Measurements from ENCODE around the gene CEP55.

- TF ChIP-seq CTCF (IDR thresholded peaks at IDR 0.05 in 2 of 3, conservative IDR thresholded peaks at IDR 0.05 in 1 of 3; ENCODE audit: control insufficient read depth in 2 of 3, extremely low read depth in 1 of 3, insufficient read depth in 1 of 3, low read depth in 3 of 3, low read length in 3 of 3), result no peak
- TF ChIP-seq RAD21 (IDR thresholded peaks at IDR 0.05; ENCODE audit: insufficient read depth, low read depth, low read length), result no peak
- no peak for TF ChIP-seq TCF3 (IDR thresholded peaks at IDR 0.05; ENCODE audit: borderline replicate concordance, insufficient read depth, low read depth, low read length)
- no peak for TF ChIP-seq REST (IDR thresholded peaks at IDR 0.05; ENCODE audit: low read depth, low read length)
- TF ChIP-seq HDGF (IDR thresholded peaks at IDR 0.05), result no peak
- TF ChIP-seq ATF2 (IDR thresholded peaks at IDR 0.05; ENCODE audit: low read length), result no peak
- no peak for TF ChIP-seq MXI1 (IDR thresholded peaks at IDR 0.05; ENCODE audit: low read depth, low read length)
These were observed 76.9 kb downstream of the CEP55 start for GRCh38 chr10:93573051-93573909.

All from GM12878 (cell line).